ENCODE results near the gene PCSK4. TPM values are rescaled to one million over a fixed set of nuclear protein-coding genes. Genes with fewer than 3 reads are reported as not detected.
"Not testable (repeated sequence)": the region's sequence is repeated elsewhere in the genome, so short reads cannot be mapped to it uniquely, and the experiment has no call there.

Gene PCSK4
- total RNA-seq, 2 donors from 2014 or later: 1.0 to 4.4 TPM

GRCh38 chr19:1503925-1504773, 14.0 kb upstream of the PCSK4 start:
- Histone ChIP-seq H3K9me3 (no peaks in the 10 kb centered on the region), H3K27ac (no peak overlapping the region), H3K4me1 (peaks cover 0 to 16% of the 10 kb centered on the region in 2 donors), H3K4me3 (peak overlapping the region in 1 of 2 donors; percentile 22), H3K36me3 (peaks cover 11% of the 10 kb centered on the region), H3K27me3 (no peaks in the 10 kb centered on the region)
- DNase-seq (ENCODE audit: low spot score): no peak
- TF ChIP-seq CTCF (IDR thresholded peaks at IDR 0.05): no peak

GRCh38 chr19:1503089-1503924, 13.2 kb upstream of the PCSK4 start:
- H3K4me1 ChIP-seq: peaks cover 0 to 16% of the 10 kb centered on the region in 2 donors
- no peaks in the 10 kb centered on the region for H3K27me3 ChIP-seq
- H3K36me3 ChIP-seq: peaks cover 11% of the 10 kb centered on the region
- H3K27ac ChIP-seq: no peak overlapping the region
- no peaks in the 10 kb centered on the region for H3K9me3 ChIP-seq
- TF ChIP-seq CTCF (IDR thresholded peaks at IDR 0.05): peak; percentile 69 to 83
- no peak for DNase-seq (ENCODE audit: low spot score)
- H3K4me3 ChIP-seq: peak overlapping the region in 1 of 2 donors; percentile 22

- peaks cover 11% of the 10 kb centered on the region for H3K36me3 ChIP-seq
Measured at GRCh38 chr19:1502433-1503088, 12.4 kb upstream of the PCSK4 start.

GRCh38 chr19:1501200-1501595, 11.0 kb upstream of the PCSK4 start:
- TF ChIP-seq CTCF (IDR thresholded peaks at IDR 0.05): no peak
- Histone ChIP-seq H3K9me3 (no peaks in the 10 kb centered on the region), H3K4me1 (peaks cover 0 to 11% of the 10 kb centered on the region in 2 donors), H3K4me3 (no peak overlapping the region), H3K27ac (no peak overlapping the region), H3K36me3 (peaks cover 11% of the 10 kb centered on the region), H3K27me3 (no peaks in the 10 kb centered on the region)
- DNase-seq (ENCODE audit: low spot score): no peak

More at GRCh38 chr19:1502433-1503088, 12.4 kb upstream of the PCSK4 start:
- Histone ChIP-seq H3K27me3 (no peaks in the 10 kb centered on the region), H3K4me3 (no peak overlapping the region), H3K27ac (no peak overlapping the region), H3K4me1 (peaks cover 0 to 16% of the 10 kb centered on the region in 2 donors), H3K9me3 (no peaks in the 10 kb centered on the region)
- no peak for TF ChIP-seq CTCF (IDR thresholded peaks at IDR 0.05)
- DNase-seq (ENCODE audit: low spot score): no peak

- not testable (repeated sequence) for DNase-seq (ENCODE audit: low spot score); H3K4me3 ChIP-seq; H3K9me3 ChIP-seq; H3K36me3 ChIP-seq; H3K27ac ChIP-seq; H3K27me3 ChIP-seq
- H3K4me1 ChIP-seq: peaks cover 0 to 11% of the 10 kb centered on the region in 2 donors
Measured at GRCh38 chr19:1499231-1499630, 9.1 kb upstream of the PCSK4 start.

Data from right atrium auricular region (tissue), 2 donors.